SK-N-MC (cell line): Measurements from ENCODE around the gene MIEF1.
A peak's percentile ranks its signal among the peaks of the same experiment; 100 is the strongest.

Experiments used
- DNase-seq: peaks from one replicate; pipeline ENCODE4 v3.0.0-alpha.2; 2011; ENCODE audit warnings: low read depth, low spot score
- H3K27ac ChIP-seq: fragments of 200-600 bp; sonication (generic); 2 replicates; pipeline ENCODE4 v1.5.1; 2016; ENCODE audit warnings: mixed run types
- H3K36me3 ChIP-seq: fragments of 200-600 bp; sonication (generic); 2 replicates; pipeline ENCODE4 v1.6.1; 2017; ENCODE audit warnings: antibody characterized with exemption, low read length, mixed read lengths; ENCODE audit not compliant: insufficient read depth
- H3K4me3 ChIP-seq: fragments of 200-600 bp; sonication (generic); 2 replicates; pipeline ENCODE4 v1.5.1; 2016
- H3K9ac ChIP-seq: fragments of 200-600 bp; sonication (generic); 2 replicates; pipeline ENCODE4 v1.8.0; 2017; ENCODE audit warnings: mixed run types, mixed read lengths; ENCODE audit not compliant: insufficient read length
- H3K9me3 ChIP-seq: fragments of 200-600 bp; sonication (generic); 2 replicates; pipeline ENCODE4 v1.6.1; 2017; ENCODE audit warnings: low read depth, mild to moderate bottlenecking, antibody characterized with exemption, low read length, moderate library complexity, mixed read lengths
- EZH2 ChIP-seq: fragments of 200-600 bp; sonication (generic); IDR thresholded peaks from one replicate; pipeline ENCODE4 v1.6.1; 2017; ENCODE audit warnings: antibody characterized with exemption
- FOXP2 ChIP-seq: optimal IDR thresholded peaks from 2 replicates; pipeline ENCODE3; 2011; ENCODE audit warnings: mild to moderate bottlenecking, moderate library complexity; ENCODE audit not compliant: insufficient read depth; ENCODE audit errors: extremely low read length, control extremely low read depth
- POLR2AphosphoS5 ChIP-seq: IDR thresholded peaks from 2 replicates; pipeline ENCODE4 v1.6.1; 2012; ENCODE audit warnings: mild to moderate bottlenecking, low read depth, low read length, borderline replicate concordance

The MIEF1 gene

DNA sequence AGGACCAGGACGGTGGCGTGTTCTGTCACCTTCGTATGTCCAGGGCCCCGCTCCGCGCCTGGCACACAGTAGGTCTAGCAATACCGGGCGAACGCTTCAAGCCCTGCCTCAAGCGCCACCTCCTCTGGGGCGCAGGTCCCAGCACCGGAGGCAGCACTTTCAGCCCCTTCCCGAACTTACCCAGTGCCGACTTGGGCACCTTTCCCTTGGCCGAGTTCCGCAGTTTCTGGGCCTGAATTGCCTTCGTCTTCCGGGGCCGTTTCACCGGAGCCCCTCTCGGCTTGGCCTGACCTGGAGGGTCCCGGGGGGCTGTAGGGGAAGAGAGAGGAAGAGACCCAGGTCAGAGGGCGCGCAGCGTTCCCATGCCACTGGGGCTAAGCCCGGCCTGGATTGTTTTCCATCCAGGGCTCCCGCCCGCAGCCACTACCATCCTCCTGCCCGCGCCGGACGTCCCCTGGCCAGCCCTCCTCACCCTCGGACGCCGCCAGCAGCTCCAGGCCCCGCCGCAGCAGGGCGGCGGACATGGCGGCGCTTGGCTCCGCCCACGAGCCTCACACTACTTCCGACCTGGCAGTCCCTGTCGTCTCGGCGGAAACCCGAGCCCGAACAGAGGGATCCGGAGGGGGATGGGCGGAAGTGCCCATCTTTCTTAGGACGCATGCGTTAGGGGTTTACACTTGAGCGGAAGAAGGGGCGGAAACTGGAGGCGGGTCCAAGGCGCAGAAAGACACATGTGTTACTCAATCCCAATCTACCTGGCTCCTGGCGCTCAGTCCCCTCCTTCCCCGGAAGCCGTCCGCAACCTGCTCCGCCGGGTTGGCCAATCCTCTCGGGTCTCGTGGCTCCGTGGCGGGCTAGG, 30.4 kb downstream of the MIEF1 start, which contains the start of gene RPS19BP1:
Gene RPS19BP1, minus strand, starts transcription at position 534 of the 859 bp plus-strand sequence. Its CDS starts 10 bp downstream, at position 524.
- peak within 1 kb of the TSS; percentile 70 for H3K27ac ChIP-seq
- no peak for TF ChIP-seq EZH2
- no peak for TF ChIP-seq FOXP2
- peak; percentile 91; the same call in 1 of the 2 replicates for TF ChIP-seq POLR2AphosphoS5
- DNase-seq: peak; percentile 98

DNA sequence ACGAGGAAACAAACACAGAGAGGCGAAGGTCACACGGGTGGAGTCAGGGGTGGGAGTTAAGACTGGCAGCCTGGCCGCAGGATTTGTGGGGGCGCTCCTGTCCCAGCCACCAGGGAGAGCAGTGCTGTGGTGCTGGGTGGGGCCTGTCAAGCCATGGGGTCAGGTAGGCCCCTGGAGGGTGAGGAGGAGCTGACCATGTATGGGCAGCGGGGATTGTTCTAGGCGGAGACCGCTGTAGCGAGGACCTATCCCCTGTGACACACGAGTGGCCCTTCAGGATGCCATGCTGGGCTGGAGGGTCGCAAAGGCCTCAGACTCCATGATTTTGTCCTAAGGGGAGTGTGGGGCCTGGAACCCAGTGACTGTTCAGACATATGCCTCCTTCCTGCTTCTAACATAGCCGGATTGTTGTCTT, 32.0 kb downstream of the MIEF1 start:
- Histone ChIP-seq H3K9ac (no peak overlapping the region), H3K27ac (0 out of 2 replicates have a peak overlapping the region, but pooled peaks have one; percentile 23), H3K4me3 (no peak overlapping the region)

More for the DNA sequence above, 30.4 kb downstream of the MIEF1 start, which contains the start of gene RPS19BP1:
- Histone ChIP-seq H3K9ac (peak within 1 kb of the TSS; percentile 95), H3K4me3 (peak within 1 kb of the TSS; percentile 87), H3K9me3 (no peaks in the 10 kb centered on the region), H3K36me3 (peaks cover 22% of the 10 kb centered on the region)

GRCh38 chr22:39534591-39535356, 32.7 kb downstream of the MIEF1 start:
- no peak overlapping the region for H3K9ac ChIP-seq
- DNase-seq: no peak
- peaks cover 12% of the 10 kb centered on the region; the same call in 1 of the 2 replicates for H3K36me3 ChIP-seq
- peak overlapping the region; percentile 66 for H3K4me3 ChIP-seq
- H3K9me3 ChIP-seq: no peaks in the 10 kb centered on the region
- TF ChIP-seq FOXP2: no peak
- TF ChIP-seq EZH2: no peak
- TF ChIP-seq POLR2AphosphoS5: no peak
- 0 out of 2 replicates have a peak overlapping the region, but pooled peaks have one; percentile 23 for H3K27ac ChIP-seq

More for the DNA sequence above, 32.0 kb downstream of the MIEF1 start:
- no peak for DNase-seq
- peaks cover 17% of the 10 kb centered on the region for H3K36me3 ChIP-seq
- H3K9me3 ChIP-seq: no peaks in the 10 kb centered on the region
- no peak for TF ChIP-seq FOXP2
- TF ChIP-seq POLR2AphosphoS5: no peak
- no peak for TF ChIP-seq EZH2

- Histone ChIP-seq H3K9me3 (no peaks in the 10 kb centered on the region), H3K9ac (no peak overlapping the region), H3K27ac (no peak overlapping the region), H3K36me3 (peaks cover 7% of the 10 kb centered on the region; the same call in 1 of the 2 replicates), H3K4me3 (no peak overlapping the region; the same call in 1 of the 2 replicates)
- no peak for DNase-seq
- no peak for TF ChIP-seq FOXP2
- TF ChIP-seq EZH2: no peak
- TF ChIP-seq POLR2AphosphoS5: no peak
These were observed 33.3 kb downstream of the MIEF1 start for GRCh38 chr22:39535357-39535725.

- Histone ChIP-seq H3K9me3 (no peaks in the 10 kb centered on the region), H3K27ac (no peak overlapping the region), H3K9ac (no peak overlapping the region), H3K4me3 (no peak overlapping the region), H3K36me3 (peaks cover 2% of the 10 kb centered on the region; the same call in 1 of the 2 replicates)
- no peak for TF ChIP-seq FOXP2
- TF ChIP-seq POLR2AphosphoS5: no peak
- no peak for TF ChIP-seq EZH2
- DNase-seq: no peak
These were observed 33.9 kb downstream of the MIEF1 start for GRCh38 chr22:39535831-39536449.

DNA sequence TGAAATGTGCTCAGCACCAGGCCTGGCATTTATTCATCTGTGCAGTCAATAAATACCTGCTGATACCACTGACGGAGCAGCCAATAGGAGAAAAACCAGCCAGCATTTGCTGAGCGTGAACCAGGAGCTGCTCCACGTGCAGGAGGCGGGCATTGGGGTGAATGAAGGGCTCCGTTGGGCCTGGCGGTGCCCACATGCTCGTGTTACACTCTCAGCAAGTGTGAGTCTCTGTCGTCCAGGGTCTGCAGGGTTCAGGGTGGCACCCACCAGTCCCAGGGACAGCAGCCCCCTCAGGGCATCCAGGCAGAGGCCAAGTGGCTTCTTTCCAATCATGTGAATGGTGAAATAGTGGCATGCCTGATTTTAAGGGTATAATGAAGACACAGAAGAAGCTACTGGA, 34.6 kb downstream of the MIEF1 start:
- H3K27ac ChIP-seq: 0 out of 2 replicates have a peak overlapping the region, but pooled peaks have one; percentile 13
- no peak overlapping the region for H3K9ac ChIP-seq
- no peaks in the 10 kb centered on the region for H3K9me3 ChIP-seq
- no peak overlapping the region for H3K4me3 ChIP-seq
- DNase-seq: no peak
- no peak for TF ChIP-seq POLR2AphosphoS5
- TF ChIP-seq EZH2: no peak
- TF ChIP-seq FOXP2: no peak
- no peaks in the 10 kb centered on the region for H3K36me3 ChIP-seq

DNA sequence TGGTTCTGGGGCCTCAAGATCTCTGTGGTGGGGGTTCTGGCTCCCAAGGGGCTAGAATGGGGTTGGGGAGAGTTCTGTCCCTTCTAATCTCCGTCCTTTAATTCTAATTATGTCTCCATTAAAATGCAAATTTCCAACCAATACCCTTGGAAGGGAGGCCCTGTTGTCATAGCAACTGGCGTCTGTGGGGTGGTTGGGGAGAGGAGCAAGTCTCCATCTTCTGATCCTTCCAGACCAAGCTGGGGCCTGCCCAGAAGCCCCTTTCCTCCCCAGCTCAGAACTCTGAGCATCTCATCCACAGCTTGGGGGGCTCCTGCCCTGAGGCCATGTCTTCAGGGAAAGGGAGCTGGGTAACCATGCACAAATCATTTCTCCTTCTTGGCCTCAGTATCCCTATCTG, 35.9 kb downstream of the MIEF1 start:
- DNase-seq: no peak
- Histone ChIP-seq H3K27ac (no peak overlapping the region), H3K4me3 (no peak overlapping the region), H3K9ac (no peak overlapping the region), H3K9me3 (no peaks in the 10 kb centered on the region), H3K36me3 (no peaks in the 10 kb centered on the region)
- no peak for TF ChIP-seq EZH2
- no peak for TF ChIP-seq FOXP2
- TF ChIP-seq POLR2AphosphoS5: no peak
